GM21423 (cell line): ENCODE results near the gene TMEM220.
"Not testable (repeated sequence)": the region's sequence is repeated elsewhere in the genome, so short reads cannot be mapped to it uniquely, and the experiment has no call there.

Source experiments
- ATAC-seq: cut with Tn5 transposase; IDR thresholded peaks from one replicate; pipeline ENCODE4 v1.9.1; 2021; ENCODE audit warnings: mild to moderate bottlenecking, moderate library complexity; ENCODE audit not compliant: unreplicated experiment

Gene TMEM220

GRCh38 chr17:10731408-10731879 lies 1.6 kb upstream of the TMEM220 start:
- no peak for ATAC-seq

GRCh38 chr17:10730247-10730646 lies 424 bp upstream of the TMEM220 start:
- ATAC-seq, result not testable (repeated sequence)

- ATAC-seq, result no peak
These were observed 1.4 kb downstream of the TMEM220 start for GRCh38 chr17:10728331-10728892.

DNA sequence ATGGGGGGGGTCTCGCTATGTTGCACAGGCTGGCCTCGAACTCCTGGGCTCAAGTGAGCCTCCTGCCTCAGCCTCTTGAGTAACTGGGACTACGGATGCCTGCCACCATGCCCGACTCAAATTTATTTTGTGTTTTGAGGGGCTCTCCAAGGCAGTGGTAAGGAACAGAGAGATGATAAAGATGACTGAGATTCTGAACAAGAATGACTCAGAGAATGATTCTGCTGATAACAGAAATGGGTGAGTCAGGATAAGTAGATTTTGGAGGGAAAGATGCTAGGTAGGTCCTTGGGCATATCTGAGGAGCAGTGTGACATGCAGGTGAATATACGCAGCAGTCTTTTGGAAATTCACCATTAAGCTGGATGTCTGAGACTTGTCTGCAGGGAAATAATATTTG lies 2.6 kb downstream of the TMEM220 start:
- no peak for ATAC-seq

DNA sequence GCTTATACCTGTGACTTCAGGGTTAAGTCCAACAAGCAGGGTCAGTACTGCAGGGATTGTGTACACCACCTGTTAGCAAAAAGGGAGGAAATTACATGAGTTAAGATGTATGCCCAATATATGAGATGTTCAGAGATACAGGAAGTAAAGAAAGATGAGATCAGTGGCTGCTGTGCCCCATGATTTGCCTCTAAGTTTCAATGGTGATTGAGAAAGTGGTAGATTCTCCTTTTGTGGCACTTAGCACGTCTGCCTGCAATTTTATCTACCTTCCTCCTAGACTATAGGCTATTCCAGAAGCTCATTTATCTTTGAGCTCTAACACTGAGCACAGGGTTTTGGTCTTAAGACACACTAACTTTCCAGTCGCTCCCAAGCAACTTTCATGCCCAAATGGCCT lies 3.6 kb downstream of the TMEM220 start:
- ATAC-seq, result no peak

GRCh38 chr17:10725262-10725661 lies 4.6 kb downstream of the TMEM220 start:
- no peak for ATAC-seq

- no peak for ATAC-seq
These were observed 5.2 kb downstream of the TMEM220 start for GRCh38 chr17:10724546-10725195.

DNA sequence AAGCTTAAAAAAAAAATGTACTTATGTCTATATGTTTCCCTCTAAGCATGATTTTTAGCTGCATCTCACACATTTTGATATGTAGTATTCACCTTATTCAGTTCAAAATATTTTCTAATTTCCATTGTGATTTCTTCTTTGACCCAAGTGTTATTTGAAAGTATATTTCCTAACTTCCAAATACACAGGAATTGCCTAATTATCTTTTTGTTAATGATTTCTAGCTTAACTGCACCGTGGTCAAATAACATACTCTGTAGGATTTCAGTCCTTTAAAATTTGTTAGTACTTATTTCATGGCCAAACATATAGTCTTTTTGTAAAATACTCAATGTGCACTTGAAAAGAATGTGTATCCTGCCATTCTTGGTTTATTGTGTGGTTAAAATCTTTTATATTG lies 11.3 kb downstream of the TMEM220 start:
- no peak for ATAC-seq

- no peak for ATAC-seq
These were observed 13.6 kb downstream of the TMEM220 start for GRCh38 chr17:10716218-10716617.

DNA sequence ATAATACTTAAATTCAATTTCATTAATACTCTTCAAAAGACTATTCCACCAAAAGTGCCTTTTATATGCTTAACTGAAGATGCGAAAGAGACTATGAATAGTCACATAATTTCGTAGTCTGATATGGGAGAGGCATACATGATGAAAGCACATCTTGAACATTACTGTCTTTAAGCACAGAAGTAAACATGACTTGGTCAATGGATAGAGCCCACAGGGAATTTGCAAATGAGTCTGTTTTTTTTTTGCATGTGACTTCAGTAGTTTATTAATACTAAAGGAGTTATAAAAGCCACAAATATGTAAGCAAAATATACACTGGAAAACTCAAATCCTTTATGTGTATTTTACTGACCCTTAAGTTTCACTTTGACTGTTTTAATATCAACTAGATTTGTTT lies 16.5 kb downstream of the TMEM220 start:
- no peak for ATAC-seq

DNA sequence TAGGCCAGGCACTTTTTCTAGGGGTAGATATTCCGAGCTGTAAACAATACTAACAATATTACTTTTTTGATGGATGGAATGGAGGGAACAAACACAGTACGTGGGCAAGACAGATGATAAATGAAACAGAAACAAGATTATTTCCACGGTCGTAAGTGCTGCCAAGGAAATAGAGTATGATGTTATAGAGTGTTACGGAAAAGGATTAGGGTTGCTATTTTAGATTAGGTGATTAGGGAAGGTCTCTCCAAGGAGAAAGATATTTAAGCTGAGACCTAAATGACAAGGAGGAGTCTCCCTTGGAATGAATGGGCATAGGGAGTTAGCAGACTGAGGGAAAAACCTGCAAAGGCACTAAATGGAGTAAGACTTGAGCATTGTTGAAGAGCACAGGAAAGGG lies 24.1 kb downstream of the TMEM220 start:
- ATAC-seq, result no peak

- ATAC-seq, result no peak
These were observed 27.2 kb downstream of the TMEM220 start for GRCh38 chr17:10702574-10702973.

DNA sequence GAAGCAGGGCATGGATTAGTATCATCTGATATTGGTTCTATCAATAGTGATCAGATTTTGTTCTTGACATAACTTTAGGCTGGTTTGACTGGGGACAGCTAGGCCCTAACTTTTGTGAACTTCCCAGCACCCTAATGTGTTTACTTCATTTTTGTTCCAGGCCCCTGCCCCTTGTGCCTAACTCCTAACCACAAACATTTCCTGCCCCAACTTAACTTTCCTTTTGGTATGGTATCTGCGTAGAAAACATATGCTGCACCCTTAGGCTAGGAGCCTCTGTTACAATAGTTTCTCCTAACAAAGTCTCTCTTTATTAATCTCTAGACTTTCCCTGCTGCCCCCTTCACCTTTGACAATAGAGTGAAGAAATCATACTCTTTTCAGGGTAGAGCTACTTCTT lies 30.0 kb downstream of the TMEM220 start:
- ATAC-seq, result no peak

GRCh38 chr17:10698096-10698818 lies 31.6 kb downstream of the TMEM220 start:
- ATAC-seq, result no peak

DNA sequence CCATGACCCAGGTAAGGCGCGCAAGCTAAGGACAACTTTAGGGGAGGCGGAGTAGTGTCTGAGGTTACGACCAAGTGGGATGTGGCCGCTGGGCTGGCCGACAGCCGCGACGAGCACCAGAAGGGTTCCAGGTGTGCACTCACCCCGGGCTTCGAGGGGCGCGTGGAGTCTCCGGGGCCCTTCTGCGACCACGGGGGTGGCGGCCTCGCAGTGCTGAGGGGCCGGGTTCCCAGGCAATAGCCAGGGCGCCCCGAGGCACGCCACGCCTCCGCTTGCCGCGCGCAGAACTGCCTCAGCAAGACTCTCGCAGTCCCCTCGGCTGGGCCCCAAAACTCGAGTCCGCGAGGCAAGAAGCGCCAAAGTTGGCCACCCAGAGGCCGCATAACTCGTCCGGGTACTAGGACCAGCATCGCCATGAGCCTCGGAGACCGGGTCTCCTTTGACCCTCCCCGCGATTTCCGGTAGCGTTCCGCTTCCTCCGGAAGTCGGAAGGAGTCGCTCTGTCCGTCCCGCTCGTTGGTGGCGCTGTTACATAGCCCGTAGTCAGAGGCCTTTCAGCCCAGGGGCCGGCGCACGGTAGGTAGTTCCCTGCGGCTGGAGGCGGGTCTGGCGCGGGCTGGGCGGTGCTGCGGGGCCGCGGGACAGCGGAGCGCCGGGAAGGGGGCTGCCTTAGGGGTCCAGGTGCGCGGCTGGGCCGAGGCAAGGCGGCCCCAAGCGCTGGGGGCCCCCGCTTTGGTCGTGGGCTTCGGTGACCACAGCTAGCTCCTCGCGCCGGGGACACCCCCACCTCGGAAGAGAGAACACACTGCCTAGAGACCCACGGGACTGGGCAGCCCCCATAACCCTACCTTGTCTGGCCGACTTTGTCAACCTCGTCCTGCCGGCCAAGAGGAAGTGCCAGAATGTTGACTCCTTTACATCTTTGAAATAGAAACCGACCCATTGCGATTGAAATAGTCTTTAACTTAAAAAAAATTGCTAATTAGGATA lies 32.4 kb downstream of the TMEM220 start, which contains the start of the genes ADPRM and SCO1:
TSS of gene ADPRM (plus strand) at position 503 of the 990 bp plus-strand sequence. CDS start 7,333 bp downstream, outside the sequence.
TSS of gene SCO1 (minus strand) at position 442 of the 990 bp plus-strand sequence. CDS start at position 416, 26 bp downstream.
- ATAC-seq, result peak; percentile 97

GRCh38 chr17:10695875-10696407 lies 33.9 kb downstream of the TMEM220 start:
- ATAC-seq, result not testable (repeated sequence)

GRCh38 chr17:10687499-10687898 lies 42.3 kb downstream of the TMEM220 start:
- no peak for ATAC-seq

GRCh38 chr17:10683853-10684252 lies 46.0 kb downstream of the TMEM220 start:
- ATAC-seq, result no peak

DNA sequence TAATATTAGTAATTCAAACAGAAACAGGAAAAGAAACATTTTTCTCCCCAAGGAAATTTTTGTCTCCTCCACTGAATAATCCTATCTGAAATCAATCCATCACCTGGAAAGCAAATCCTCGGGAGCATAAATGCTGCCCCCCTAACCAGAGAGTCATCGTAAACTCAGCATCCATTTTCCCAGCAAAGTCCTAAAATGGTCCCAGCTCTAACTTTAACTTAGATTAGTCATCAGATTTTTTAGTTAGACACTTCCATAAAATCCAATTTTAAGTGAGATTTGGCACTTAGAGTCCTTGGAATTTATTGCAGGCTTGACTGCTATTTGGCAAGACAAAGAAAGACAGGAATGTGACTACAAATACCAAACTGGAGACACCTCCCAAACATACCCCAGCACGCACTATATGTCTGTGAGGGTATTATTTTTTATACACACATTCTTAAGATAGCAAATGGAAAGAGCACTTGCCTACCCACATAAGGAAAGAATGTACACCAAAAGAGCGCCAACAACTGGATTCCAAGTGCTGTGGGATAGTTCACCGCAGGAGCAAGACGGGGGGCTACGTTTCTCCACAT lies 47.9 kb downstream of the TMEM220 start:
- ATAC-seq, result no peak

GRCh38 chr17:10674704-10675103 lies 55.1 kb downstream of the TMEM220 start:
- ATAC-seq, result no peak
